Sigmoid colon (tissue), 4 donors: ENCODE measurements around the gene MYL5.
"Not testable (repeated sequence)": the region's sequence is repeated elsewhere in the genome, so short reads cannot be mapped to it uniquely, and the experiment has no call there.

Experiments
- CTCF ChIP-seq, 4 experiments: fragments of 450-650 bp in 3 of 4; fragments of 200-600 bp in 1 of 4; IDR thresholded peaks; one replicate each; pipeline ENCODE4 v1.5.1; 2016 to 2019; ENCODE audit warnings: antibody characterized with exemption in 4 of 4, mild to moderate bottlenecking in 3 of 4, moderate library complexity in 2 of 4
- EP300 ChIP-seq, 4 donors: sonication (generic); formaldehyde crosslinking; IDR thresholded peaks; one replicate each; pipeline ENCODE4 v1.6.1; 2017; ENCODE audit warnings: antibody characterized with exemption in 4 of 4

- not testable (repeated sequence) for TF ChIP-seq CTCF, EP300 (IDR thresholded peaks at IDR 0.05)
These were observed 20.1 kb downstream of the MYL5 start for GRCh38 chr4:694341-694940.
